SU-DHL-6 (cell line): ENCODE data around the gene F2RL1.
"Not testable (repeated sequence)": the region's sequence is repeated elsewhere in the genome, so short reads cannot be mapped to it uniquely, and the experiment has no call there.

Experiments
- H2AFZ ChIP-seq: fragments of 200-600 bp; sonication (generic); 2 replicates; pipeline ENCODE4 v1.6.1; 2014; ENCODE audit warnings: low read depth, mild to moderate bottlenecking, moderate library complexity, mixed read lengths, antibody characterized with exemption, low read length; ENCODE audit not compliant: severe bottlenecking
- H3F3A ChIP-seq: fragments of 200-600 bp; shearing (Covaris generic); 2 replicates; pipeline ENCODE4 v1.6.0; 2016; ENCODE audit warnings: antibody characterized with exemption, mild to moderate bottlenecking; ENCODE audit not compliant: insufficient read depth
- H3K27ac ChIP-seq: fragments of 200-600 bp; sonication (generic); 2 replicates; pipeline ENCODE4 v1.5.1; 2016; ENCODE audit warnings: low read depth, mild to moderate bottlenecking, low read length, moderate library complexity, mixed read lengths
- H3K27me3 ChIP-seq: fragments of 200-600 bp; sonication (generic), shearing (Covaris generic); 2 replicates; pipeline ENCODE4 v1.6.0; 2014; ENCODE audit warnings: mild to moderate bottlenecking, low read length
- H3K36me3 ChIP-seq: fragments of 200-600 bp; sonication (generic); 2 replicates; pipeline ENCODE4 v1.6.1; 2014; ENCODE audit warnings: mild to moderate bottlenecking, low read length, mixed read lengths
- H3K4me2 ChIP-seq: fragments of 300-600, 200-600 bp; shearing (Covaris generic), sonication (generic); 2 replicates; pipeline ENCODE4 v1.6.0; 2014; ENCODE audit warnings: low read length, low read depth, mild to moderate bottlenecking; ENCODE audit not compliant: poor library complexity, severe bottlenecking
- H3K4me3 ChIP-seq: fragments of 200-600 bp; sonication (generic); 2 replicates; pipeline ENCODE4 v1.5.1; 2014; ENCODE audit warnings: antibody characterized with exemption, low read length, mild to moderate bottlenecking, mixed read lengths; ENCODE audit not compliant: insufficient read depth, poor library complexity, severe bottlenecking
- H3K79me2 ChIP-seq: fragments of 200-600 bp; sonication (generic); 2 replicates; pipeline ENCODE4 v1.6.1; 2014; ENCODE audit warnings: mild to moderate bottlenecking, low read length, moderate library complexity; ENCODE audit not compliant: insufficient read depth
- H3K9ac ChIP-seq: fragments of 200-600 bp; sonication (generic); 2 replicates; pipeline ENCODE4 v1.7.0; 2014; ENCODE audit warnings: mild to moderate bottlenecking, low read length
- H3K9me2 ChIP-seq: fragments of 200-600 bp; sonication (generic); replicated peaks from 2 replicates; pipeline ENCODE4 v1.6.1; 2014; ENCODE audit warnings: low read length; ENCODE audit not compliant: insufficient read depth
- H3K9me3 ChIP-seq: fragments of 200-600 bp; sonication (generic); 2 replicates; pipeline ENCODE4 v1.6.1; 2014; ENCODE audit warnings: low read length, mixed read lengths; ENCODE audit not compliant: insufficient read depth
- H4K20me1 ChIP-seq: fragments of 200-600 bp; sonication (generic); 2 replicates; pipeline ENCODE4 v1.6.1; 2014; ENCODE audit warnings: low read depth, mild to moderate bottlenecking, antibody characterized with exemption, low read length, moderate library complexity, mixed read lengths
- CTCF ChIP-seq: fragments of 200-600 bp; sonication (generic); IDR thresholded peaks from one replicate; pipeline ENCODE4 v1.5.1; 2017; ENCODE audit warnings: antibody characterized with exemption, mild to moderate bottlenecking, low read length, moderate library complexity; ENCODE audit not compliant: insufficient read depth, poor library complexity, severe bottlenecking
- EZH2phosphoT487 ChIP-seq: fragments of 200-600 bp; sonication (generic), shearing (Covaris generic); conservative IDR thresholded peaks from 2 replicates; pipeline ENCODE4 v1.6.1; 2018; ENCODE audit warnings: mild to moderate bottlenecking, antibody characterized with exemption, low read length, moderate library complexity, mixed read lengths

The F2RL1 gene

GRCh38 chr5:76809141-76809540, 9.7 kb upstream of the F2RL1 start:
- Histone ChIP-seq H2AFZ (no peak overlapping the region), H3K4me2 (no peak overlapping the region), H3K9me3 (no peaks in the 10 kb centered on the region), H4K20me1 (no peaks in the 10 kb centered on the region), H3K27me3 (no peaks in the 10 kb centered on the region), H3F3A (no peaks in the 10 kb centered on the region), H3K9me2 (no peaks in the 10 kb centered on the region), H3K9ac (no peak overlapping the region), H3K36me3 (no peaks in the 10 kb centered on the region), H3K79me2 (no peaks in the 10 kb centered on the region), H3K4me3 (no peak overlapping the region), H3K27ac (no peak overlapping the region)
- TF ChIP-seq CTCF (no peak), EZH2phosphoT487 (no peak)

DNA sequence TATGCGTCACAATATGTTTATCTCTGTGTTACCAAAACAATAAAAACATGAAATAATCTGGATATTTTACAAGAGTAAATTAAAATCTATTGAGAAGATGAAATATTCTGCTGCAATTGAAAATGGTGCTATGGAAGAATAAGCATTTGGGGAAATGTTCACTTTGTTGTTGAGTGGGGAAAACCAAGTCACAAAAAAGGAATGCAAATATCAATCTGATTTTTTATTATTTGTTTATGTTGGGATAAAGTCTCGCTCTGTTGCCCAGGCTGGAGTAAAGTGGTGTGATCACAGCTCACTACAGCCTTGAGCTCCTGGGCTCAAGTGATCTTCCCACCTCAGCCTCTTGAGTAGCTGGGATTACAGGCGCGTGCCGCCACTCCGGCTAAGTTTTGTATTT, 8.6 kb upstream of the F2RL1 start:
- no peaks in the 10 kb centered on the region for H3F3A ChIP-seq
- H3K9ac ChIP-seq, result no peak overlapping the region
- H3K36me3 ChIP-seq, result no peaks in the 10 kb centered on the region
- no peaks in the 10 kb centered on the region for H3K9me3 ChIP-seq
- no peaks in the 10 kb centered on the region for H3K79me2 ChIP-seq
- no peak overlapping the region for H3K27ac ChIP-seq
- H4K20me1 ChIP-seq, result no peaks in the 10 kb centered on the region
- H3K4me2 ChIP-seq, result no peak overlapping the region
- no peaks in the 10 kb centered on the region for H3K9me2 ChIP-seq
- no peak overlapping the region for H2AFZ ChIP-seq
- TF ChIP-seq EZH2phosphoT487 (no peak), CTCF (no peak)
- H3K4me3 ChIP-seq, result no peak overlapping the region
- no peaks in the 10 kb centered on the region for H3K27me3 ChIP-seq

- H2AFZ ChIP-seq, result no peak overlapping the region
- no peaks in the 10 kb centered on the region for H4K20me1 ChIP-seq
- H3K4me2 ChIP-seq, result no peak overlapping the region
- H3K9ac ChIP-seq, result no peak overlapping the region
- no peaks in the 10 kb centered on the region for H3K27me3 ChIP-seq
- no peaks in the 10 kb centered on the region for H3K9me2 ChIP-seq
- no peaks in the 10 kb centered on the region for H3F3A ChIP-seq
- TF ChIP-seq CTCF, result no peak
- TF ChIP-seq EZH2phosphoT487, result no peak
- H3K9me3 ChIP-seq, result no peaks in the 10 kb centered on the region
- no peaks in the 10 kb centered on the region for H3K36me3 ChIP-seq
- H3K27ac ChIP-seq, result no peak overlapping the region
- H3K4me3 ChIP-seq, result no peak overlapping the region
- no peaks in the 10 kb centered on the region for H3K79me2 ChIP-seq
Observed at GRCh38 chr5:76811214-76811613, 7.6 kb upstream of the F2RL1 start.

- not testable (repeated sequence) for H3K79me2 ChIP-seq, H3K9me2 ChIP-seq, H3K9me3 ChIP-seq, H3K4me2 ChIP-seq, H4K20me1 ChIP-seq, H3F3A ChIP-seq, H3K9ac ChIP-seq, H3K27ac ChIP-seq, H2AFZ ChIP-seq, H3K4me3 ChIP-seq, H3K27me3 ChIP-seq, H3K36me3 ChIP-seq
Observed at GRCh38 chr5:76812209-76812608, 6.6 kb upstream of the F2RL1 start.
